Mucosa of descending colon (tissue), 3 donors: Measurements from ENCODE around the gene RPL15. TPM values are rescaled to one million over a fixed set of nuclear protein-coding genes. Genes with fewer than 3 reads are reported as not detected.

Source experiments
- ATAC-seq: fragments of 200-7000 bp; cut with Tn5 transposase; one replicate; pipeline ENCODE4 v1.9.1; 2020; ENCODE audit warnings: mild to moderate bottlenecking, moderate library complexity
- DNase-seq, 3 donors: peaks; one replicate each; pipeline ENCODE4 v3.0.0-alpha.2; 2020
- H3K36me3 ChIP-seq: fragments of 200-600 bp; one replicate; pipeline ENCODE4 v1.8.0; 2021; ENCODE audit warnings: low read depth, mild to moderate bottlenecking
- H3K4me1 ChIP-seq: fragments of 200-600 bp; one replicate; pipeline ENCODE4 v1.8.0; 2021; ENCODE audit warnings: low read depth, mild to moderate bottlenecking
- H3K4me3 ChIP-seq: fragments of 200-600 bp; one replicate; pipeline ENCODE4 v1.8.0; 2021; ENCODE audit warnings: mild to moderate bottlenecking
- H3K9me3 ChIP-seq: fragments of 200-600 bp; one replicate; pipeline ENCODE4 v1.8.0; 2021; ENCODE audit warnings: mild to moderate bottlenecking
- CTCF ChIP-seq: fragments of 200-600 bp; IDR thresholded peaks from one replicate; pipeline ENCODE4 v1.8.0; 2022; ENCODE audit warnings: antibody characterized with exemption, mild to moderate bottlenecking
- intact Hi-C, 2 donors: fragments of 100-400 bp; cut with DNase I in 1 of 2; cut with micrococcal nuclease in 1 of 2; formaldehyde crosslinking; loops; one replicate each; pipeline versions ENCODE4 v1.11.0 to v1.11.1; 2022; cut with DNase I, micrococcal nuclease
- total RNA-seq, 3 donors: library from RNA; stranded (reverse); fragmentation: NEBNext Ultra II Directional in 2 of 3; extraction: Animal tissue kit (Norgen Biotek cat#: 25700) in 2 of 3; gene quantifications; one replicate each; pipeline versions ENCODE4 v1.2.1 to v1.2.4, GENCODE V29; 2021 to 2023
- donor health status: DM: no; HTN: no; CAD: no; lungs with moderate emphysema.
- donor health status: DM: no; HTN: no; CAD: no.
- donor health status: DM: no; HTN: yes; CAD: no.

Gene RPL15
- total RNA-seq, 3 donors from 2014 or later, result 1,277 to 1,409 (median 1,319) TPM

DNA sequence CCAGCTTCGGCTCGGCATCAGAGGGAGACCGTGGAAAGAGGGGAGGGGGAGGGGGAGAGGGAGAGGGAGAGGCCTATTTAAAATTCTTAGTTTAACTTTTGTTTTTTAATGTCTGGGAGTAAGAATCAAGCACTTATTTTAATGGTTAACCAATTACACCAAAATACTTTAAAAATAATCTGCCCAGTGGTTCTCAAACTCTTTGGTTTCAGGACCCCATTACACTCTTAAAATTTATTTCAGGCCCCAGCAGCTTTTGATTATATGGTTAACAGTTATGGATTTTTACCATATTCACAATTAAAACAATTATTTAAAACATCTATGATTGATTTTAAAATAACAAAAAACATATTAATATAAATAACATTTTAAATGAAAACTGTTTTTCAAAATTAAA lies 44.6 kb upstream of the RPL15 start:
- intact Hi-C loops, result loop anchor here in 1 of 2 donors (10.0 kb wide), 1 partner anchor 438 kb away; no protein-coding TSS in a partner anchor
- Histone ChIP-seq H3K4me3 (no peak overlapping the region), H3K9me3 (no peaks in the 10 kb centered on the region), H3K4me1 (peaks cover 5% of the 10 kb centered on the region), H3K36me3 (no peaks in the 10 kb centered on the region)
- no peak for TF ChIP-seq CTCF
- no peak for DNase-seq
- no peak for ATAC-seq

GRCh38 chr3:23873941-23874340 lies 43.0 kb upstream of the RPL15 start:
- Histone ChIP-seq H3K9me3 (no peaks in the 10 kb centered on the region), H3K4me1 (peaks cover 5% of the 10 kb centered on the region), H3K36me3 (no peaks in the 10 kb centered on the region), H3K4me3 (no peak overlapping the region)
- no peak for TF ChIP-seq CTCF
- ATAC-seq (no peak), DNase-seq (no peak)
- intact Hi-C loops, result loop anchor here in 1 of 2 donors (10.0 kb wide), 1 partner anchor 439 kb away; no protein-coding TSS in a partner anchor

DNA sequence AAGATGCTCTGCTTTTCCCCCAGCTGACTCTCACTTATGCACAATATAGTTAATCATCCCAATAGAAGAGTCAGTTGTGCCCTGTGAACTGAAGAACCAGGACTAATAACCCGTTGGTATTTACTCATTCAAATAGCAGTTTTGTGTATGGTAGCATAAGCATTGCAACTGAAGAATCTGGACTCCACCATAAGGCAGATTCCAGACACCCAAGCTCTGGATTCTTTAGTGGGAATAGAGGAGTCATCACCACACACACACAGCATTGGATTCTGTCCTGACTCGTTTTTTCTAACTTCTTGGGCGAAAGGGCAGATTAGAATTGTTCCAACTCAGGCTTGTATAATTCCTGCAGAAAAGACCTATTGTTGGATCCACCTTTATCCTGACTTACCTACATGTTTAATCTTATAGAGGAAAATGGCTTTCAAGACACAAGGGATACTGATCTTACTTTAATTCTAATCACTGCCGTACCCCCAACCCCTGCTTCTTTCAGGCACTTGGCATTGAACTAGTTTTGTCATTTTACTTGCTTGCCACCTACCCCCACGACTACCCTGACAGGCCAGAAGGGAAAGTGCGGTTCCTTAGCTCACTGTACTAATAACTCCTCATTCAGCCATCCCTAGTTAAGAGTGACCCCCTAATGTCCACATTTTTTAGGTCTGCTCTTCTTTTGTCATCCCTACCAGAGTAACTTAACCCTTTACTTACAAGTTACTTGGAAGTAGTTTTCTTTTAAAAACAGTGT lies 42.4 kb upstream of the RPL15 start:
- ATAC-seq (no peak), DNase-seq (no peak)
- Histone ChIP-seq H3K36me3 (no peaks in the 10 kb centered on the region), H3K9me3 (no peaks in the 10 kb centered on the region), H3K4me3 (no peak overlapping the region), H3K4me1 (peaks cover 5% of the 10 kb centered on the region)
- intact Hi-C loops, result loop anchor here in 1 of 2 donors (10.0 kb wide), 1 partner anchor 440 kb away; no protein-coding TSS in a partner anchor
- no peak for TF ChIP-seq CTCF

- intact Hi-C loops, result loop anchor here in 1 of 2 donors (10.0 kb wide), 1 partner anchor 440 kb away; no protein-coding TSS in a partner anchor
- H3K4me1 ChIP-seq, result peaks cover 5% of the 10 kb centered on the region
- no peaks in the 10 kb centered on the region for H3K9me3 ChIP-seq
- DNase-seq, result no peak
- no peak overlapping the region for H3K4me3 ChIP-seq
- no peaks in the 10 kb centered on the region for H3K36me3 ChIP-seq
- no peak for TF ChIP-seq CTCF
- ATAC-seq, result no peak
Observed at GRCh38 chr3:23875113-23875725, 41.7 kb upstream of the RPL15 start.

GRCh38 chr3:23876923-23877322 lies 40.0 kb upstream of the RPL15 start:
- no peak for TF ChIP-seq CTCF
- DNase-seq (no peak), ATAC-seq (no peak)
- intact Hi-C loops, result loop anchor here in 1 of 2 donors (10.0 kb wide), 1 partner anchor 442 kb away; no protein-coding TSS in a partner anchor
- H3K4me3 ChIP-seq, result no peak overlapping the region
- peaks cover 8% of the 10 kb centered on the region for H3K4me1 ChIP-seq
- no peaks in the 10 kb centered on the region for H3K36me3 ChIP-seq
- H3K9me3 ChIP-seq, result no peaks in the 10 kb centered on the region
